Neutrophil (primary cell): ENCODE measurements around the gene CNIH1.
"Not testable (repeated sequence)": the region's sequence is repeated elsewhere in the genome, so short reads cannot be mapped to it uniquely, and the experiment has no call there.

ENCODE experiments used
- H3K27ac ChIP-seq: fragments of 200-600 bp; sonication (generic); 2 replicates; pipeline ENCODE4 v1.5.1; 2016; ENCODE audit warnings: mild to moderate bottlenecking, moderate library complexity
- H3K27me3 ChIP-seq: fragments of 200-600 bp; sonication (generic); 2 replicates; pipeline ENCODE4 v1.6.0; 2016; ENCODE audit warnings: mild to moderate bottlenecking
- H3K36me3 ChIP-seq: fragments of 200-600 bp; sonication (generic); 2 replicates; pipeline ENCODE4 v1.5.1; 2017
- H3K4me1 ChIP-seq, 2 experiments: fragments of 200-600 bp in 1 of 2; sonication (generic) in 1 of 2; 1 replicate in 1 of 2; 2 replicates in 1 of 2; pipeline versions ENCODE4 v1.5.1 to v1.6.1; 2013 to 2016; ENCODE audit warnings: low read depth in 1 of 2, low read length in 1 of 2, mild to moderate bottlenecking in 1 of 2, moderate library complexity in 1 of 2; ENCODE audit not compliant: control insufficient read depth in 1 of 2, insufficient read depth in 1 of 2
- H3K4me3 ChIP-seq, 2 experiments: fragments of 200-600 bp in 1 of 2; sonication (generic) in 1 of 2; 1 replicate in 1 of 2; 2 replicates in 1 of 2; pipeline ENCODE4 v1.5.1; 2013 to 2016; ENCODE audit warnings: low read depth in 1 of 2, low read length in 1 of 2, mild to moderate bottlenecking in 1 of 2, moderate library complexity in 1 of 2
- H3K9me3 ChIP-seq: fragments of 200-600 bp; sonication (generic); 2 replicates; pipeline ENCODE4 v1.5.1; 2016
- TF ChIP-seq, protein P1 (sequence below): fragments of 200-600 bp; sonication (generic); IDR thresholded peaks from 2 replicates; pipeline ENCODE4 v1.5.1; 2016; ENCODE audit warnings: antibody characterized with exemption

The CNIH1 gene

DNA sequence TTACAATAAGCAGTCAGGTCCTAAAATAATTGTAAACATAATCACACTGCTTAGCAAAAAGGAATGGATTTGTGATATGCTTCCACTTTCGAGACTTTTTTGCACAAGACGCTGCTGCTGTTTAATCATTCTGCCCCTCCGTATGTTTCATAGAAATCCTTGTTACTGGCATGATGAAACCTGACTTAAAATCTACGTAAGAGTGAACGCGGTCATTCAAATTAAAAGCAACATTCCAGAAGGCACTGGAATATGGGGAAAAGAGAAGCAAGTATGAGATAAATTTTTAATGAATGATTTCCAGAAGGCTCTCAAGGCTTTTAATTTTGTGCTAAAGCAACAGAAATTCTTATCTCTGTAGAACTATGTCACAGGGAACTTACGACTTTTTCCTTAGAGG is 1.1 kb downstream of the CNIH1 start:
- peak overlapping the region; percentile 88 for H3K27ac ChIP-seq
- no peaks in the 10 kb centered on the region for H3K9me3 ChIP-seq
- H3K27me3 ChIP-seq, result no peaks in the 10 kb centered on the region
- peaks cover 20 to 22% of the 10 kb centered on the region in 2 experiments for H3K4me1 ChIP-seq
- peak overlapping the region; percentile 71 to 81 for H3K4me3 ChIP-seq
- TF ChIP-seq, protein P1, sequence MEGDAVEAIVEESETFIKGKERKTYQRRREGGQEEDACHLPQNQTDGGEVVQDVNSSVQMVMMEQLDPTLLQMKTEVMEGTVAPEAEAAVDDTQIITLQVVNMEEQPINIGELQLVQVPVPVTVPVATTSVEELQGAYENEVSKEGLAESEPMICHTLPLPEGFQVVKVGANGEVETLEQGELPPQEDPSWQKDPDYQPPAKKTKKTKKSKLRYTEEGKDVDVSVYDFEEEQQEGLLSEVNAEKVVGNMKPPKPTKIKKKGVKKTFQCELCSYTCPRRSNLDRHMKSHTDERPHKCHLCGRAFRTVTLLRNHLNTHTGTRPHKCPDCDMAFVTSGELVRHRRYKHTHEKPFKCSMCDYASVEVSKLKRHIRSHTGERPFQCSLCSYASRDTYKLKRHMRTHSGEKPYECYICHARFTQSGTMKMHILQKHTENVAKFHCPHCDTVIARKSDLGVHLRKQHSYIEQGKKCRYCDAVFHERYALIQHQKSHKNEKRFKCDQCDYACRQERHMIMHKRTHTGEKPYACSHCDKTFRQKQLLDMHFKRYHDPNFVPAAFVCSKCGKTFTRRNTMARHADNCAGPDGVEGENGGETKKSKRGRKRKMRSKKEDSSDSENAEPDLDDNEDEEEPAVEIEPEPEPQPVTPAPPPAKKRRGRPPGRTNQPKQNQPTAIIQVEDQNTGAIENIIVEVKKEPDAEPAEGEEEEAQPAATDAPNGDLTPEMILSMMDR, result no peak
- no peaks in the 10 kb centered on the region for H3K36me3 ChIP-seq

DNA sequence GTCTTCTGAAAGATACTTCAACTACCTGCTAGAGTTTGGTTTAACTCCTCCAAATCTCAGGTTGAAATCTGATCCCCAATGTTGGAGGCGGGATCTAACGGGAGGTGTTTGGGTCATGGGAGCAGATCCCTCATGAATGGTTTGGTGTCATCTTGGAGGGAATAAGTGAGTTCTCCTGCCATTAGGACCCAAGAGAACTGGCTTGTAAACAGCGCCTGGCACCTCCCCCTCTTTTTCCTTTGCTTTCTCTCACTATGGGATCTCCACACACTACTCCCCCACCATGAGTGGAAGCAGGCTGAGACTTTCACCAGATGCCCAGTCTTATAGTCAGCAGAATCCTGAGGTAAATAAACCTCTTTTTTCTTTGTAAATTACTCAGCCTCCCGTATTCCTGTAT is 2.5 kb downstream of the CNIH1 start:
- no peak overlapping the region for H3K27ac ChIP-seq

DNA sequence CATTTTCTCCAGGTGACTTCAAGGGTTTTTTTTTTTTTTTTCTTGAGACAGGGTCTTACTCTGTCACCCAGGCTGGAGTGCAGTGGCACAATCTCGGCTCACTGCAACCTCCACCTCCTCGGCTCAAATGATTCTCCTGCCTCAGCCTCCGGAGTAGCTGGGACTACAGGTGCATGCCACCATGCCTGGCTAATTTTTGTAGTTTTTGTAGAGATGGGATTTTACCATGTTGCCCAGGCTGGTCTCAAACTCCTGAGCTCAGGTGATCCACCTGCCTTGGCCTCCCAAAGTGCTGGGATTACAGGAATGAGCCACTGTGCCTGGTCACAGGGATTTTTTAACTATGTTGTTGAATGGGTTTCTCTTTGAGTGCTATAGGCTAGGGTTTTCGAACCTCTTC is 3.2 kb downstream of the CNIH1 start:
- H3K4me3 ChIP-seq, H3K27ac ChIP-seq, H3K36me3 ChIP-seq, H3K27me3 ChIP-seq, H3K9me3 ChIP-seq: not testable (repeated sequence)
- peaks cover 24 to 30% of the 10 kb centered on the region in 2 experiments for H3K4me1 ChIP-seq

More for the DNA sequence above, 2.5 kb downstream of the CNIH1 start:
- TF ChIP-seq, protein P1, result no peak
- H3K9me3 ChIP-seq, result no peaks in the 10 kb centered on the region
- H3K4me3 ChIP-seq, result no peak overlapping the region
- H3K27me3 ChIP-seq, result no peaks in the 10 kb centered on the region
- peaks cover 24 to 30% of the 10 kb centered on the region in 2 experiments for H3K4me1 ChIP-seq
- no peaks in the 10 kb centered on the region for H3K36me3 ChIP-seq

DNA sequence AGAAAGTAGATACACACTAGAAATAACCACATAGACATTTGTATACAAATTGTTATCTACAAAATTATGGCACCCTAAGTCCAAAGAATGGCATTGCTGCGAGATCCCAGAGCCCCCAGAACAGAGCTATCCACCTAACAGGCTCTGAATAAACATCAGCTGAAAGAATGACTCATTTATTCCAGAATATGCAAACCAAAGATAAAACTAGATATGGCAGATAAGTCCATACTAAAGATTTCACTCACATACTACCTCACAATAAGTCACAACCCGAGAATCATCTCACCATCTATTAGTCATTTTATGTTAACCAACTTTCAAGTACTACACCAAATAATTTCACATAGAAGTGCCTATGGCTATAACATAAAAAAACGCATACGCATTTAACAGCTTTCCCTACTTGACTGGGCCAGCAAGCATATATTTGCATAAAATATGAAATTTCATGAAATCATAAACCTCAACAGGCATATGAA is 5.6 kb downstream of the CNIH1 start:
- H3K4me1 ChIP-seq, result peaks cover 12 to 19% of the 10 kb centered on the region in 2 experiments
- no peaks in the 10 kb centered on the region for H3K36me3 ChIP-seq
- no peak overlapping the region for H3K4me3 ChIP-seq
- H3K27ac ChIP-seq, result no peak overlapping the region
- TF ChIP-seq, protein P1, result no peak
- no peaks in the 10 kb centered on the region for H3K27me3 ChIP-seq
- no peaks in the 10 kb centered on the region for H3K9me3 ChIP-seq

DNA sequence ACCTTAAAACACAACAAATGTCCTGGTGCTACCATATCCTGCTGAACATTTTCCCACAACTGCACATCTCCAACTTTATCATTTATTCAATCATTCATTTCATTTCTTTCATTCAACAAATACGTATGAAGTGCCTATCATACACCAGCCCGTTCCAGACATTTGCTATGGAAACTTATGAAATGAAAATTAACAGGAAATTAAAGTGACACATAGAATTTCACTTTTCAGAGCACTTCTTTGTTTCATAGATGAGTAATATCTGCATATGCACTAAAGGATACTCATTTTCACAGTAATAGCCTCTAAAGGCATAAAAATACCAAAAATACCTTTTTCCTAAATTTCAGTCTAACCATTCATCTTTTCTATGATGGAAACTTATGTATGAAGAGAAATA is 12.6 kb downstream of the CNIH1 start:
- H3K27me3 ChIP-seq, result no peaks in the 10 kb centered on the region
- no peaks in the 10 kb centered on the region for H3K9me3 ChIP-seq
- H3K4me3 ChIP-seq, result no peak overlapping the region
- H3K4me1 ChIP-seq, result no peaks in the 10 kb centered on the region
- H3K36me3 ChIP-seq, result peaks cover 43% of the 10 kb centered on the region
- TF ChIP-seq, protein P1, result no peak
- H3K27ac ChIP-seq, result no peak overlapping the region

DNA sequence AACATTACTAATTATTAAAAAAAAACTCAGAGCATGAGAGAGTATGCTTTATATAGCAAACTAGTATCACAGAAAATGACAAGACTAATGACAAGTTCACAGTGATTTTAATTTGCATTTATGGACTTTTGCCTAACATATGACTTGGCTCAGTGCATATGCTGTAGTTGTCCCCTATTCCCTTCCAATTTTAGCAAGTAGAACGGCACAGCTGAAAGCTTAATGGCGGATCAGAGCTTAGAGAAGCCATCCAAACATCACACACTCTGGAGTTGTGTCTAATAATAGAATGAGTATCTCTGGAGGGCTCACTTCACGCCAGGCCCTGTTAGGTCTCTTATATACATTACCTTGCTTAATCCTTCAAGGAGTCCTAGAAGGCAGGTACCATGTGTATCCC is 13.3 kb downstream of the CNIH1 start:
- H3K27ac ChIP-seq, result no peak overlapping the region
- no peaks in the 10 kb centered on the region for H3K4me1 ChIP-seq
- no peak overlapping the region for H3K4me3 ChIP-seq
- TF ChIP-seq, protein P1, result no peak
- peaks cover 43% of the 10 kb centered on the region for H3K36me3 ChIP-seq
- no peaks in the 10 kb centered on the region for H3K27me3 ChIP-seq
- no peaks in the 10 kb centered on the region for H3K9me3 ChIP-seq
